Central memory CD4-positive, alpha-beta T cell (primary cell): ENCODE data around the gene SFXN5.

Source experiments
- DNase-seq: peaks from one replicate; pipeline ENCODE4 v3.0.0; 2022

The SFXN5 gene

DNA sequence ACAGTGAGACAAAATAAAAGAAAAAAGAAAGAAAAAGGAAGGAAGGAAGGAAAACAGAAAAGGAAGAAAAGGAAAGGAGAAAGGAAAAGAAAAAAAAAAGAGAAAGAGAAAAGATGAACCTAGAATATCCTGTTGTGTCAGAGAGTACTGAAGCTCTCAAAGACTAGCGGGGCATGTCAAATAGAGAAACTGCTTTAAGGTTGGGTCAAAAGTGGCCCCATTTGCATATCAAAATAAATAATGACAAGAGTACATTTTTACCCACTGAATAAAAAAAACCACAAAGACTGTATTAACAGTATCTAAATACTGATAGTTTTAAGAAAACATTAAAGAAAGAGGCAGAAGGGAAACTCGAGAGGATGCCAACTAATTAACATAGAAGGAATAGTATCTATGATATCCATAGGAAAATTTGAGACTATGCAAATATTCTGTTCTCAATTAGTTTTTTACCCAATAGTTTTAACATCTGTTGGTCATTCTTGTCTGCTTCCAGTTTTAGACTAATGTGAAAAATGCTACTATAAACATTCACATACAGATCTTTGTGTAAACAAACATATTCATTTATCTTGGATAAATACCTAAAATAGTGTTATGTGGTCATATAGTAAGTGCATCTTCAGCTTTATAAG lies 53.2 kb downstream of the SFXN5 start:
- no peak for DNase-seq

DNA sequence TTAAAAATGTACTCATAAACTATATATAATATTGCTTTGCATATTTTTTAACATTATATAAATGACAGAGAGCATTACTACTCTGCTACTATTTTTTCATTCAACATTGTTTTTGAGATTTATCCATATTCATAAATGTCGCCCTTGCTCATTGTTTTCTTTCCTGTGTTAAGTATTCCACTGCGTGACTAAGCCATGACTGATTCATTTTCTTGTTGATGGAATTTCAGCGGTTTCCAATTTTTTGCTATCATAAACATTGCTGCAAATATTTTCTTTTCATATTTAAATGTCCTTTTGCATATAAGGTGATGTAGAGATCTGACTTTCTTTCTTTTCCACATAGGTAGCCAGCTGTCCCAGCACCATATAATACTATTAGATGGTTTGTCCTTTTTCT lies 57.6 kb downstream of the SFXN5 start:
- DNase-seq: no peak

DNA sequence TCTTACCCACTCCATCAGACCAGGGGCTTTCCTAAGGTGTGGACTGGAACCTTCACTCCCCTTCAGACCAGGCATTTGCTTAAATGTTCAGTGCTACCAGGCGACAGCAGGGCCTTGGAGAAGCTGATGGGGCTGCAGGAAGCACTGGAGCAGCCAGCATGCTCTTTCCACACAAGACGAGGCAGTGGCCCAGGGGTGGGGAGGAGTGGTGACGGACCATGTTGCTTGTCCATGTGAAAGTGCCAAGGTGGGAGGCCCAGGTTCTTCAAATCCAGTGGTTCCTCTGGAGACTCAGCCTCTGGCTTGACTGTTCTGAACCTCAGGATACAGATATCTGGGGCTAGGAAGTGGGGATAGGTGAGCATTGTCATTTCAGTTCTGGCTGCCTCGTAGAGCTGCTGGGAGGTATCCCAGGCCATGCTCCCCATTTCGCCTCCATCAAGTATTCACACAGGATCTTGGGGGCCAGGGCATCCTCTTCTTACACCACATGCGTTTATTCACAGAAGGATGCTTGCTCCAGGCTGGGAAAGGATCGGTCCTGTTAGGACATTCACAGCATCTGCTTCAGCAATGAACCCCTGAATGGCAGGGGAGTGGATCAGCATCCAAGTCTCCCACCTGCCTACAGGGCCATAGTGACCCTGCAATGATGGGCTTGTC lies 62.2 kb downstream of the SFXN5 start:
- DNase-seq: no peak

DNA sequence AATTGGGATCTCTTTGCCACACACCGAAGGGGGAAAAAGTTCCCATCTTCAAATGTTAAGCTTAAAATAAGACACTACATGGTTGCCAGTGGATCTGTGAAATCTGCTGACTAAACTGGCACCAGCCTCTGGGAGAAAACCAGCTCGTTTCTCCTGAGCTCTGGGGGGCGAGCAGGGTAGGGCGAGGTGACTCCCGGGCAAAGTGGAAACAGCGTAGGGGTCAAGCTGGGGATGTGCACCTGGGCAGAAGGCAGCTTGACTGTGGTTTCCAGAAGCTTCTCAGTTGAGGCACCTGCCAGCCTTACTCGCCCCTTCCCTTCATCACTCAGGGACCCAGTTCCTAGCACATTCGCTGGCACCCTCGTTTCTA lies 62.8 kb downstream of the SFXN5 start:
- DNase-seq: no peak

DNA sequence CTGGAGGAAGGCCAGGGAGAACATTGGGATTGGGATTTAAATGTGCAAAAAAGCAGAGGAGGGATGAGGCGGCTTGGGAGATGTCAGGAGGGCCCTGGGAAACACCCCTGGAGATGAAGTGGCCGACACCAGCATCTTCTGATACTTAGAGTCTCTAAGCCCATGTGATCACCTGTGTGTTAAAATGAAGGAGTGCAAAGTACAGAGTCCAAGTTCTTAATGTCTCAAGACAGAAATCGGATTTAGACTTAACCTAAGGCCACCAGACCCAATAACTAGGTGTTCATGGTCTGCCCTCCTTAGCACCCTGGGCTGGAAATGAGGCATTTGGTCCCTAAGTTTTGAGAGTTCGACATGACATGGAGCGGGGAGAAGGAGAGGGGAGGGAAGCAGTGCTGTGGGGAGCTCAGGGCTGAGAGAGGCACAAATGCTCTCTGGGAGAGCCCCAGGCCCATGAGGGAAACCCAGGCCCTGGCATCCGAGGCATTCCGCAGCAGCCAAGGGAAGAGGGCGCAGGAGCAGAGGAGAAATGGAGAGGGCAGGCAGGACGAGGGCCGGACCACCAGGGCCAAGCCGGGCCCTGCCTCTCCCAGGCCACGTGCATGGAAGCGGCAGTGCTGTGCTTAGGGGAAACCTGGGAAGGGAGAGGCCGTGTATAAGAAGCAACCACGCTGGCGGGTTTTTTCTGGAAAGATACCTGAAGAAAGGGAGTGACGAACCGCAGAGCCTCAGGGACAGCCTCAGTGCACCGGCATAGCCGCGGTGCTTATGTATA lies 63.3 kb downstream of the SFXN5 start:
- DNase-seq: no peak

DNA sequence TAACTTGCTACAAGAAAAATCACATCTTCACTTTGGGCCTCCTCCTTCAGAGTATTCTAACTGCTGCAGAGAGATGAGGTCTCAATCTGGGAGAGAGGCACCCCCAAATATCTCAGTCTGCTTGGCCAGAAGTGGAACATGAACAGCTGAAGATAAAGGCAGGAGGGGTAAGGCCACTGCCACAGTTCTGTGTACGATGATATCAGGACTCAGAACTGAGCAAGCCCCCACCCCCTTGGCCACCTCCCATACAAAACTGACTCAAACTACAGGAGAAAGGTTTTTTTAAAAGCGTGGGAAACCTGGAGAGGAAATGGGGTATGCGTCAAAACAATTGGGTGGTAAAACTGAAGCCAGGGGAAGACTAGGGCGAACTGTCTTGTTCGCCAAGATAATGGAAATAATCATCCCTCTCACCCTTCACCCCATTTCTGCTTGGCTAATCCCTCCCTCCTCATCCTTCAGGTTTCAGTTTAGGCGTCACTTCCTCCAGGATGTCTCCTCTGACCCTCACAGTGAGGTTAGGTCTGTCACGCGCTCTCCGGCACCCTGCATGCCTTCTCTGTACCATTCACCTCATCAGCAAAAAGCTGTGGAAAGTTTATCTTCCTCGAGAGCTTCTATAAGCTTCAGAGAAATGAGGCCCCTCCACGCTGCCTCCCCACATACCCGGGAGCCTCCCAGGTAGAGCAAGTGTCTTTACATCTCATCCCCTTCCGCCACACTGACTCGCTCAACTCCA lies 64.4 kb downstream of the SFXN5 start:
- DNase-seq: no peak

DNA sequence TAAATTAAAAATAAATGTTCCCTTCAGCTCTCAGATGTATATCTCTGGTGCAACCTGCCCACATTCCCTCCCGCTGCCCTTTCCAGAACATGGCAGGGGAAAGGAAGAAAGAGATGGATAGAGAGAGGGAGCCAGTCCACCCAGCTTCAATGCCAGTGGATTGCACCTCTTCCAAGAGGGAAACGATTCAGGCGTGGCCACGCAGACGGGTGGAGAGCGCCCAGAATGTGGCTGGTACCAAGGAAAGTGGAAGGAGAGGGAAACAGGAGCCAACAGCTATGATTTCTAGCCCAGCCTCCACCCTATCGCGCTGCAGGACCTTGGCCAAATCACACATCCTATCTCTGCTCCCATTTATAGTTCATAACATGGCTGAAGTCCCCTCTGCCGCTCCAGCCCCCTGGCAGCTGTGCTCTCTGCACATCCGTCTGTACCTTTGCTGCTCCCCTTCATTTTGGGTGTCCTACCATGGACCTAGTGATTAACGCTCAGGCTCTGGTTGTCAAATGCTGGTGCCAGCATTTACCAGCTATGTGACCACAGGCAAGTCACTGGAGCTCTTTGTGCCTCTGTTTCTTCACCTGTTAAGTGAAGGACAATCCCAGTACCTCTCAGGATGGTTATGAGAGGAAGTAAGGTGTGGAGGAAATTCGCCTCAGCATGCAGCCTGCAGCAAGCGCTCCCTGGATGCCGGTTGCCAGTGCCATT lies 66.5 kb downstream of the SFXN5 start:
- no peak for DNase-seq

DNA sequence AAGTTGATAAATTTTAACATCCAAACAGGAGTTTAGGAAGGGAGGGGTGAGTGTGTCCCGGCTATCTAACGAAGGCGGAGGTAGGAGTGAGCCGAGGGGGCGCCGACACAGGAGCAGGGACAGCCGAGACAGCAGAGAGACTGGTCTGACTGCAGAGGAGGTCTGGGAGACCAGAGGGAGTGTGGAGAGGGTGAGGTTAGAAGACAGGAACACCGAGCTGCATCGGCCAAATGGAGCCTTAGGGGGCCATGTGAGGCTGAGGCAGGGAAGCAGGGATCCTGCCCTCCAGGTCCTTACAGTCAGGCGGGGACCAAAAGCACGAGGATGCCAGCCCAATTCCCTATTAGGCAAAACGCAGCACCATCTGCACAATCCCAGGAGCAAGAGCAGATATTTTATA lies 67.0 kb downstream of the SFXN5 start:
- DNase-seq: no peak

DNA sequence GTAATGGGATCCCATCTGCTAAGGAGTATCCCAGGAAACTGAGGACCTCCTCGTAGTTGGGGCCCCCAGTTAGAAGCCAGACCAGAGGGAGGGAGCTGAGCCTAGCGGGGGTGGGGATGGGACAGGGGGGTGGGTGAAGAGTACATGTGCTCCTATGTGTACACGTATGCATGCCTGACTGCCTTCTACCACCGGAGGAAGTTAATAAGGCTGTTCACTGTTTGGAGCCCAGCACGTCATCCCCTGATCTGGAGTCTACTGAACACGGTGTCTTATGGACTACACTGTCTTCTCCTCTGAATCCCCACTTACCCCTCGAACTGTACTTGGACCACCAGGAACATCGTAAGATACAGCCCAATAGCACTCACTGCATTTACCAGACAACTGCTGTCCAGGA lies 68.5 kb downstream of the SFXN5 start:
- no peak for DNase-seq

DNA sequence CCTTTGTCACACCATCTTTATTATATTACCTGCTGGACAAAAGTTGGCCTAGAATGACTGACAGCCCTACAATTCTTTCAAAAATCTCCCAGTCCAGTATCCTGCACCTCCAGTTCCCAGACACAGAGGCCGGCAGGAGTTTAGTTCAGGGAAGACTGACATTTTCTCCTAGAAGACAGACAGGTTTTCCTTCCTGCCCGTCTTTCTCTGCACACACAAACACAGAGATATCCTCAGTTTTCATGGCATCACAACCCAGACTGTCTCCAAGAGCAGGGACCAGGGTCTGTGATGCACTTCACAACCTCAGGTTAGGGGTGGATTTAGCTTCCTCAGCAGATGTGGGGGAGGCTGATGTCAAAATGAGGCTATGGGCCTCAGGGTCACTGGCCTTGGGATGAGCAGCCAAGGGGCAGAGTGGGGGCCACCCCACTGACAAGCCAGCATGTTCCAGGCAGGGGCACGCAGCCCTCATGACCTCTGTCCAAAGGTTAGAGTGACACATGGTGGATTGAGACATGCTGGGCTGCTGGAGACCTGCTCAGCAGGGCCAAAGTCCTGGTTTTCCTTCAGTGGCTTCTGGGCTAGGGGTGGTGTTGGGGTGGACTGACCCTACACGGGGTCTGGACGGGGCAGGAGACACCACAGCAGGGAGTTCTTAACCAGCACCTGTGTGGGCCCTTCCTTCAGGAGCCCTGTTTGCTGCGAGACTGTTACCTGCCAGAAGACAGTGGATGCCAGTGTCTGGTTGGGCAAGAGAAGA lies 70.5 kb downstream of the SFXN5 start:
- DNase-seq: no peak

DNA sequence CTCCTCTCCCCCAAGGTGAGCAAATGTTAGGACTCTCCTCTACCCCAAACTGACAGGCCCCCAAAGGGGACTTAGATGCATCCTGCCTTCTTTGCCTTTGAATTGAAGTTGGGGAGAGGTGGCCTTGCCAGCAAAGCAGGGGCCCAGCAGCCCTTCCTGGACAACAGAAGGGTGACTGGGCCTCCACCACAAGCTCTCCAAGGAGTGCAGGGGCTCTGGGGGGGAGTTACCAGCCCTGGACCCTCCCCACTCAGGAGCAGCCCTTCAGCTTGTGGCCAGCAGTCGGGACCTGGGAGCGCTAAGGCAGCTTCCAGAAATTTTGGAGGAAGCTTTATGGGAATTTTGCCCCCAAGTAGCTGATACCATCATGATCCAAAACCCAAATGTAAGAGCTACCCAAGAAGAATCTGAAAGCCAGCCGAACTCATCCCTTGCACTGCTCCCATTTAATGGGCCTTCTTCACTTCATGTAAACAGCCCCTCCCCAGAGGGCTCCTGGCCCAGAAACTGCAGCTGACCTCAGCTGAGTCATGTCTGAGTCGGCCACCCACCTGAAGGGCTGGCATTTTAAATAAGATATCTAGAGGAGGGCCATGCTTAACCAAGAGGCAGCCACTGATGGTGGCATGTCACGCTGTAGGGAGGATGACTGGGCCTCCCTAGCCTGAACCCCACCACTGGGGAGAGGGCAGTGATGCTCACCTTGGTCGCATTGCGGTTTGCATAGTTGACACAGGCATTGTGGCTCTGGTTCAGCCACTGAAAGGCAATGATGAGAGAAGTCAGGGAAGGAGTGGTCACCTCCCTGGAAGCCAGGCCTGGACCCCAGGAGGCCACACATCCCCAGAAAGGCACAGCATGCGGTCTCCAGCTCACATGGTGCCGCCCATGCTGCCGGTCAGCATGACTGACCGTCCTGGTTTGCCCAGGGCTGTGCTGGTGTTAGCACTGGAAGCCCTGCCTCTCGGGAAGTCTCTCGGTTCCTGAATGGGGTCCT lies 71.5 kb downstream of the SFXN5 start:
- DNase-seq: no peak

DNA sequence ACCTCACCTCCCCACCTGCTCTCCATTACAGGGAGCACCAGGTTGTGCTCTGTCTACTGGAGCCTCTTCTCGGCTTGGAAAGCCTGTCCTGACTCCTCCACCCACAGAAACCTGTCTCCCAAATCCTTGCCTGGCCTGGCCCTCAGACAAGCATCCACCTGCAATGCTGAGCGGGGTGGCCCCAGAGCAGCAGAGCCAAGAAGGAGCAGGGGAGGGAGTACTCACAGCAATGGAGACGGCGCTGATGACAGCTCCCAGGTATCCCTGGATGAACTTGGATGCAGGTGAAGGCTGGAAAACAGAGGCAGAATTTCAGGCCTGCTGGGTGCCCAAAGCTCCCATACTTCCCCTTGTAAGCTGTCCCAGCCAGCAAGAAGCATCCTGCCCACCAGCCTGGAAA lies 72.8 kb downstream of the SFXN5 start:
- no peak for DNase-seq

DNA sequence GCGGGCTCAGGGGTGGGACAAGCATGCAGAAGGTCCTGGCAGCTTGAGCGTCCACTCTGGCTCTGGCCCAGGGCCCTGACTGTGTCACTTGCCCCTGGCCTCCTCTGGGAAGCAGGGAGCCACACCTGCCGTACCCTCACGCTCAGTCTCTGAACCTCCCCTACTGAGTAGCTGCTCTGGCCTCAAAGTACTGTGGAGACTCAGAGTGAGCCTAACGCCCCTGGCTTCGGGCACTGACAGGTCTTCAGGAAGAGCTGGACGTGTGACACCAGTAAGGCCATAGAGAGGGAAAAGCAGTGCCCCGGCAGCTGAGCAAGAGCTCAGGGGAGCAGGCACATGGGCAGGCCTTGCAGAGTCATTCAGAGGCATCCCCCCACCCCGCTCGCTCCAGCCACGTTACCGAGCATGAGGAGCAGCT lies 73.3 kb downstream of the SFXN5 start:
- no peak for DNase-seq

DNA sequence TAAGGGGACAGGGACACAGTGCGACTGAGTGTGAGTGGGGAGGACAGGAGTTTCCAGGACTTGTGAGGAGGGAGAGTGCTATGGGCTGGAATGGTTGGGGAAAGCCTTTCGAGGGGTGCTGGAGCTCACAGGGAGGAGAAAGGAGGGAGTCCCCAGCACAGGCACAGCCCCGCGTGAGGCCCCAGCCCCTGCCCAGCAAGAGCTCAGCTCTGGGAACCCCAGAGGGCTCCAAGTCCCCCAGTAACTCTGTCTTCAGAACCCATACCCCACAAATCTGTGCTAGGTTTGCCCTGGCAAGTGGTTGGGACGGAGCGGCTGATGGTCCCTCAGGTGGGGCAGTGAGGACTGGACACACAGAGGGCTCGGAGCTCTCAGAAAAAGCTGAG lies 75.4 kb downstream of the SFXN5 start:
- no peak for DNase-seq

DNA sequence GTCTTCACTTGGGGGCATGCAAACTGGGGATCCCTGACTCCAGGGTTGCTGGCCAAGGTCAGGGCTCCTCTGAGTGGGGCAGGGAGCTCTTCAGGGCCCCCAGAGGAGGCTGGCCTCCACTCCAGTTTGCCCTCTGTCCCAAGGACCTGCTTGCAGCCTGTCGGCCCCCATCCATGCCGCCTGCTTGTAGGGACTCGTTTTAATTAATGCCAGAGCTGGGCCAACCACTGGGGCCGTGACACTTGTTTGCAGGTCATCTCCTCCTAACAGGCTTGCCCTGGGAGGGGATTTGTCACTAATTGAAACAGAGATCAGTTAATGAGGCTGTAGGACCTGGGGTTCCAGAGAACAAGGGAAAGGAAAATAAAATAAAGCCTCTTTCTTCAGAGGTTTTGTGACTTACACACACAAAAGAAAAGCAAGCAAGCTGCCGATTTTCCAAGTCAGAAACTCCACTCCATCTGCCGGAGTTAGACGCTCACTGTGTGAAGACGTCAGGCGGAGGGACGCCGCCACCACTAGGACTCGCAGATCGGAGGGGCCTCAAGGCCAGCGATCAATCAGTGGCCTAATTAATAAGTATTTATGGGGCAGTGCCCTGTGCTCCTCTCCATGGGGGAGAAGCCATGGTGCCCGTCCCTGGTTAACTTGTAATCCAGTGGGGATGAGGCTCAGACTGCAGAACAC lies 75.9 kb downstream of the SFXN5 start:
- DNase-seq: no peak

DNA sequence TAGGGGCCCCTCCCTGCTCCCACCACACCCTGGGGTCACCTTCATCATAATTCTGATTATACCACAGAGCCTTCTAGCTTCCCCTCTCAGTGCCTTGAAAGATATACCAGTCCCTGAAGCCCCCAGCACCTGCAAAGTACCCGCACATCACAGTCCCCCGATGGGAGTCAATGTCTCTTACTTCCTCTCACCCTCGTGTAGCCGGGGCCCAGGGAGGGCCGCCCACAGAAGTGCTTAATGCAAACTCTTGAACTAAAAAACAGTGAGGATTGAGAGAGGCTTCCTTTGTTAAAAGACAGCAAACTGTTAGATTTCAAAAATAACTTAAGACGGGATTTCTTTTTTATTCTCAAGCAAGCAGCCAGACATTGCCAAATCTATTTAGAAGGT lies 76.5 kb downstream of the SFXN5 start:
- DNase-seq: no peak

DNA sequence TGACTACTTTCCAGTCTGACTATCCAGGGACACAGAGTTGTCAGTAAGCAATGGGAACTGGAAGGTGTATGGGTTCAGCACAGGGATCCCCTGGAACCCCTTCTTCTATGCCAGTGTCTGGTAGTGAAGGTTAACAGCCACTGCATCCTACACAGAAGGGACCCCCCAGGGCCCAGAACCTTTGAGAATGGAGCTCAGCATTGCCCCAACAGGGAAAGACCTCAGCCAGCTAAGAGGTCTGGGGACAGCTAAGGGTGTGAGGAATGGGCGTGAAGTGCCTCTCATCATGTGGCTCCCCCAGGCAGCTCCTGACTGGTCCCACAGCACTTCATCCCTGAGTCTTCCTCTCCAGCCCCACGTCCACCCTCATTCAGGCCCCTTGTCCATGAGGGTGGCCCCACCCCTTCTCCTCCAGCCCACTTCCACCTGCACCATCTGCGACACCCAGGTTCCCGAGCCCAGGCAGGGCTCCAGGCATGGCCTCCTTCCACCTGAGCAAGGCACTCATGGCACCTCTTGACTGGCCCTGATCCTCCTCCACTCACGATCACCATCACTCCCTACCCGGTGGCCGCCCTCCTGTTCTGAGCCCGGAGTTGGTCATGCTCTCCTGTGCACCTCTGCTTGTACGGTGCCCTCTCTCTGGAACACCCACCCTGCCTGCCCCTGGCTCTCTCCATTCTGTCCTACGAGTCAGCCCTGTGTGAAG lies 77.1 kb downstream of the SFXN5 start:
- DNase-seq: no peak

DNA sequence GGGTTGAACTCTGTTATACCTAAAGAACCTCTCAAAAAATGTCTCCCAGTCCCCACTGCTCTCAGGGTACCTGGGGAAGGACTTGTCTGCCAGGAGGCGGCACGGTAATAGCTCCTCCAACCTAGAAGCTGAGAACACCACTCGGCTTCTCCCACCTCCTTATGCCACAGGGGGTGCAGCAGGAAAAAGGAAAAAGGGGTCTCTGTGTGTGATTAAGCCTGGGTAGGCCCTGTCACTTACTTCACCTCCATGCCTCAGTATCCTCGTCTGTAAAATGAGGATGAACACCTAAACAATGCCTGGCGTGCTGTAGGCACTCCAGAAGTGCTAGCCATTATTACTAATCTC lies 77.6 kb downstream of the SFXN5 start:
- DNase-seq: no peak

DNA sequence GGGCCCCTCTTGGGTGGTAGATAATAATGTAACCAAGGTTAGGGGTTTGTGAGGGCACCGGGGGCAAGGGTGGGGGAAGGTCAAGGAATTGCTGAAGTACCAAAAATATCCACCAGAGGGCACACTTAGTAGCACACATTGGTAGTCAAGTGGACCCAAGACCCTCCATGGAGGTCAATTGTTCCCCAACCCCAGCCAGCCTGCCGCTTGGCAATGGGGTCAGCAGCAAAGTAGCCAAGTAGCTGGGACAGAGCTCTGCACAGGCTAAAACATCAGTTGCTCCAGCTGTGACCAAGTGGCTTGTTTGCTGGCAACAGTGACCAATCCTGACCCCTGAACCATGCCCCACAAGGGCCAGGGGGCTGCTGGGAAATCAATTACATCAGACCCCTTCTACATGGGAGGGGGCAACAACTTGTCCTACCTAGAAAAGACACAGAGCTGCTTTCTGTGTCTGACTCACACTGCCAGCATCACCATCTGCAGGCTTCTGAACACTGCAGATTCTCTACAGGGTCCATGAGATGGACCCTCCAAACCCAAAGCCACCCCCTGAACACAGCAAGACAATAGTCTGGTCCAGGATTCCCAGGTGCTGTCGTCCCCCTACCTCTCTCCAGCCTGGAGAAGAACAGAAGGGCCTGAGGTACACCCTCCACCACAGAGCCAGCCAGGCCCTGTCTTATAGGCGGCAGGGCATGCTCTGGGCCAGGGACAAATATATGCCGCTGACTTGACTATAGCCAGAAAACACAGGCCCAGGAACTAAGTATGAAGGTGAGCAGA lies 78.2 kb downstream of the SFXN5 start:
- DNase-seq: peak; percentile 34
